Measurements from ENCODE around the gene RFPL3. TPM values are rescaled to one million over a fixed set of nuclear protein-coding genes. Genes with fewer than 3 reads are reported as not detected.

The RFPL3 gene
- total and polyA plus RNA-seq, 2 donors (not counting 1 experiment from before 2014, with no cell fraction given) = not detected

- H3K27me3 ChIP-seq (ENCODE audit: control insufficient read depth, insufficient read depth, low read length) = no peaks in the 10 kb centered on the region
- H3K9ac ChIP-seq (ENCODE audit: insufficient read depth, low read length) = no peak overlapping the region
- no peak for TF ChIP-seq CTCF (conservative IDR thresholded peaks at IDR 0.05 in 1 of 2, IDR thresholded peaks at IDR 0.05 in 1 of 2; ENCODE audit: low read depth in 1 of 2, low read length in 2 of 2)
- TF ChIP-seq EZH2 (IDR thresholded peaks at IDR 0.05; ENCODE audit: low read length, missing control alignments) = no peak
- no peak overlapping the region for H3K27ac ChIP-seq (ENCODE audit: insufficient read depth, low read length)
- no peak overlapping the region for H3K4me2 ChIP-seq (ENCODE audit: extremely low read depth, insufficient read depth, low read length)
- H3K9me3 ChIP-seq (ENCODE audit: control insufficient read depth, insufficient read depth, low read depth, low read length) = no peaks in the 10 kb centered on the region
- no peaks in the 10 kb centered on the region for H3K79me2 ChIP-seq (ENCODE audit: control insufficient read depth, insufficient read depth, low read length)
- no peak overlapping the region for H3K4me3 ChIP-seq (replicated peaks in 1 of 4; ENCODE audit: control extremely low read depth in 1 of 4, insufficient read depth in 1 of 4, low read depth in 3 of 4, low read length in 4 of 4)
- peak in 1 of 2 donors; percentile 13 for DNase-seq (ENCODE audit: low read depth in 2 of 2)
- H3K36me3 ChIP-seq (ENCODE audit: control insufficient read depth, insufficient read depth, low read length) = peaks cover 14% of the 10 kb centered on the region
- no peaks in the 10 kb centered on the region for H4K20me1 ChIP-seq (ENCODE audit: control insufficient read depth, extremely low read depth, insufficient read depth, low read length)
- H2AFZ ChIP-seq (ENCODE audit: low read length) = no peak overlapping the region
- H3K4me1 ChIP-seq (ENCODE audit: control insufficient read depth, extremely low read depth, insufficient read depth, low read length) = no peaks in the 10 kb centered on the region
Measured at GRCh38 chr22:32396746-32397145, 39.1 kb downstream of the RFPL3 start.

GRCh38 chr22:32401486-32401885, 43.8 kb downstream of the RFPL3 start:
- Histone ChIP-seq H2AFZ (ENCODE audit: low read length) (no peak overlapping the region), H3K27ac (ENCODE audit: insufficient read depth, low read length) (no peak overlapping the region), H3K4me3 (replicated peaks in 1 of 4; ENCODE audit: control extremely low read depth in 1 of 4, insufficient read depth in 1 of 4, low read depth in 3 of 4, low read length in 4 of 4) (no peak overlapping the region), H3K36me3 (ENCODE audit: control insufficient read depth, insufficient read depth, low read length) (peaks cover 12% of the 10 kb centered on the region), H3K27me3 (ENCODE audit: control insufficient read depth, insufficient read depth, low read length) (no peaks in the 10 kb centered on the region), H3K79me2 (ENCODE audit: control insufficient read depth, insufficient read depth, low read length) (no peaks in the 10 kb centered on the region), H4K20me1 (ENCODE audit: control insufficient read depth, extremely low read depth, insufficient read depth, low read length) (no peaks in the 10 kb centered on the region), H3K4me1 (ENCODE audit: control insufficient read depth, extremely low read depth, insufficient read depth, low read length) (no peaks in the 10 kb centered on the region), H3K4me2 (ENCODE audit: extremely low read depth, insufficient read depth, low read length) (no peak overlapping the region), H3K9ac (ENCODE audit: insufficient read depth, low read length) (no peak overlapping the region), H3K9me3 (ENCODE audit: control insufficient read depth, insufficient read depth, low read depth, low read length) (no peaks in the 10 kb centered on the region)
- no peak for TF ChIP-seq EZH2 (IDR thresholded peaks at IDR 0.05; ENCODE audit: low read length, missing control alignments)
- TF ChIP-seq CTCF (conservative IDR thresholded peaks at IDR 0.05 in 1 of 2, IDR thresholded peaks at IDR 0.05 in 1 of 2; ENCODE audit: low read depth in 1 of 2, low read length in 2 of 2) = no peak
- no peak for DNase-seq (ENCODE audit: low read depth in 2 of 2)

DNA sequence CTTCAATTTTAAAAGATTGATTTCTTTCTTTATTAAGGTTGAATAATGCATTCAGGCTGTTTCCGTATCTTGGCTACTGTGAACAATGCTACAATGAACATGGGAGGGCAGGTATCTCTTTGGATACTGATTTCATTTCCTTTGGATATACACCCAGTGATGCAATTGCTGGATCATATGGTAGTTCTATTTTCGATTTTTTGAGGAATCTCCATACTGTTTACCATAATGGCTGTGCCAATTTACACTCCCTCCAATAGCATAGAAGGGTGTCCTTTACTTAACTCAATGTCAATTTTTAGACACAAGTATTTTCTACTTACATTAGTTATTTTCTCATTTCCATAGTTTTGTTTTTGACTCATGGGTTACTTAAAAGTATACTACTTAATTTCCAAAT, 46.4 kb downstream of the RFPL3 start:
- Histone ChIP-seq H3K36me3 (ENCODE audit: control insufficient read depth, insufficient read depth, low read length) (peaks cover 13% of the 10 kb centered on the region), H3K9me3 (ENCODE audit: control insufficient read depth, insufficient read depth, low read depth, low read length) (no peaks in the 10 kb centered on the region), H3K27ac (ENCODE audit: insufficient read depth, low read length) (no peak overlapping the region), H3K4me2 (ENCODE audit: extremely low read depth, insufficient read depth, low read length) (no peak overlapping the region), H2AFZ (ENCODE audit: low read length) (no peak overlapping the region), H3K4me1 (ENCODE audit: control insufficient read depth, extremely low read depth, insufficient read depth, low read length) (no peaks in the 10 kb centered on the region), H3K27me3 (ENCODE audit: control insufficient read depth, insufficient read depth, low read length) (no peaks in the 10 kb centered on the region), H3K79me2 (ENCODE audit: control insufficient read depth, insufficient read depth, low read length) (peaks cover 2% of the 10 kb centered on the region), H4K20me1 (ENCODE audit: control insufficient read depth, extremely low read depth, insufficient read depth, low read length) (no peaks in the 10 kb centered on the region), H3K9ac (ENCODE audit: insufficient read depth, low read length) (no peak overlapping the region), H3K4me3 (replicated peaks in 1 of 4; ENCODE audit: control extremely low read depth in 1 of 4, insufficient read depth in 1 of 4, low read depth in 3 of 4, low read length in 4 of 4) (no peak overlapping the region)
- TF ChIP-seq CTCF (conservative IDR thresholded peaks at IDR 0.05 in 1 of 2, IDR thresholded peaks at IDR 0.05 in 1 of 2; ENCODE audit: low read depth in 1 of 2, low read length in 2 of 2) = no peak
- no peak for TF ChIP-seq EZH2 (IDR thresholded peaks at IDR 0.05; ENCODE audit: low read length, missing control alignments)
- DNase-seq (ENCODE audit: low read depth in 2 of 2) = no peak

All from fibroblast of lung (primary cell).